ENCODE results near the gene NWD2. TPM values are rescaled to one million over a fixed set of nuclear protein-coding genes. Genes with fewer than 3 reads are reported as not detected.

NWD2 gene
- total and polyA plus RNA-seq, 2 donors (not counting 1 experiment from before 2014, with no cell fraction given): not detected

DNA sequence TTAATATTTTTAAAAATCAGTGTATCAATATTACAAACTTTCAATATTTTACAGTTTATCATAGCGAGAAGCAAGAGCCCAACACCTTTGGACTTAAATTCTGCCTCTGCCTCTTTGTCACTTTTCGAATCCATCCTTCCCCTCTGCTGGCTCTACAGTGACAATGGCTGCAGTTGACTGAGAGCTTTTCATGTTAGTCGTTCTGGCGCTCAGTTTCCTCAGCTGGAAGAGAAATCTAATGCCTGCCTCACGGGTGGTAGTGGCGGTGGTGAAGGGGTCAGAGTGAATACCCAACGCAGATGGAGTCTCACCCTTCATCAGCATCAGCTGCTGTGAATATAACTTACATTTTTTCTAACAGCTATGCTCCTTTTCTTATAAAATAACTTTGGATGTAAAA lies 144.8 kb downstream of the NWD2 start:
- no peaks in the 10 kb centered on the region for H3K9me3 ChIP-seq (ENCODE audit: control insufficient read depth, insufficient read depth, low read depth, low read length)
- H4K20me1 ChIP-seq (ENCODE audit: control insufficient read depth, extremely low read depth, insufficient read depth, low read length): no peaks in the 10 kb centered on the region
- no peaks in the 10 kb centered on the region for H3K4me1 ChIP-seq (ENCODE audit: control insufficient read depth, extremely low read depth, insufficient read depth, low read length)
- no peak overlapping the region for H3K9ac ChIP-seq (ENCODE audit: insufficient read depth, low read length)
- H3K4me2 ChIP-seq (ENCODE audit: extremely low read depth, insufficient read depth, low read length): no peak overlapping the region
- H3K27me3 ChIP-seq (ENCODE audit: control insufficient read depth, insufficient read depth, low read length): no peaks in the 10 kb centered on the region
- no peak for TF ChIP-seq EZH2 (IDR thresholded peaks at IDR 0.05; ENCODE audit: low read length, missing control alignments)
- TF ChIP-seq CTCF (conservative IDR thresholded peaks at IDR 0.05 in 1 of 2, IDR thresholded peaks at IDR 0.05 in 1 of 2; ENCODE audit: low read depth in 1 of 2, low read length in 2 of 2): no peak
- no peak overlapping the region for H3K27ac ChIP-seq (ENCODE audit: insufficient read depth, low read length)
- H3K36me3 ChIP-seq (ENCODE audit: control insufficient read depth, insufficient read depth, low read length): no peaks in the 10 kb centered on the region
- no peak for DNase-seq (ENCODE audit: low read depth in 2 of 2)
- no peaks in the 10 kb centered on the region for H3K79me2 ChIP-seq (ENCODE audit: control insufficient read depth, insufficient read depth, low read length)
- H2AFZ ChIP-seq (ENCODE audit: low read length): no peak overlapping the region
- no peak overlapping the region for H3K4me3 ChIP-seq (replicated peaks in 1 of 4; ENCODE audit: control extremely low read depth in 1 of 4, insufficient read depth in 1 of 4, low read depth in 3 of 4, low read length in 4 of 4)

GRCh38 chr4:37389967-37390580 lies 145.5 kb downstream of the NWD2 start:
- Histone ChIP-seq H3K79me2 (ENCODE audit: control insufficient read depth, insufficient read depth, low read length) (no peaks in the 10 kb centered on the region), H3K27me3 (ENCODE audit: control insufficient read depth, insufficient read depth, low read length) (no peaks in the 10 kb centered on the region), H3K27ac (ENCODE audit: insufficient read depth, low read length) (no peak overlapping the region), H3K4me2 (ENCODE audit: extremely low read depth, insufficient read depth, low read length) (no peak overlapping the region), H3K4me1 (ENCODE audit: control insufficient read depth, extremely low read depth, insufficient read depth, low read length) (no peaks in the 10 kb centered on the region), H4K20me1 (ENCODE audit: control insufficient read depth, extremely low read depth, insufficient read depth, low read length) (no peaks in the 10 kb centered on the region), H3K36me3 (ENCODE audit: control insufficient read depth, insufficient read depth, low read length) (no peaks in the 10 kb centered on the region), H2AFZ (ENCODE audit: low read length) (no peak overlapping the region), H3K9me3 (ENCODE audit: control insufficient read depth, insufficient read depth, low read depth, low read length) (no peaks in the 10 kb centered on the region), H3K9ac (ENCODE audit: insufficient read depth, low read length) (no peak overlapping the region), H3K4me3 (replicated peaks in 1 of 4; ENCODE audit: control extremely low read depth in 1 of 4, insufficient read depth in 1 of 4, low read depth in 3 of 4, low read length in 4 of 4) (no peak overlapping the region)
- TF ChIP-seq CTCF (conservative IDR thresholded peaks at IDR 0.05 in 1 of 2, IDR thresholded peaks at IDR 0.05 in 1 of 2; ENCODE audit: low read depth in 1 of 2, low read length in 2 of 2) (peak; percentile 65 to 76), EZH2 (IDR thresholded peaks at IDR 0.05; ENCODE audit: low read length, missing control alignments) (no peak)
- DNase-seq (ENCODE audit: low read depth in 2 of 2): peak; percentile 26 to 57

- Histone ChIP-seq H3K79me2 (ENCODE audit: control insufficient read depth, insufficient read depth, low read length) (no peaks in the 10 kb centered on the region), H3K4me1 (ENCODE audit: control insufficient read depth, extremely low read depth, insufficient read depth, low read length) (no peaks in the 10 kb centered on the region), H3K4me3 (replicated peaks in 1 of 4; ENCODE audit: control extremely low read depth in 1 of 4, insufficient read depth in 1 of 4, low read depth in 3 of 4, low read length in 4 of 4) (no peak overlapping the region), H3K27ac (ENCODE audit: insufficient read depth, low read length) (no peak overlapping the region), H4K20me1 (ENCODE audit: control insufficient read depth, extremely low read depth, insufficient read depth, low read length) (no peaks in the 10 kb centered on the region), H3K9ac (ENCODE audit: insufficient read depth, low read length) (no peak overlapping the region), H3K4me2 (ENCODE audit: extremely low read depth, insufficient read depth, low read length) (no peak overlapping the region), H3K9me3 (ENCODE audit: control insufficient read depth, insufficient read depth, low read depth, low read length) (no peaks in the 10 kb centered on the region), H3K27me3 (ENCODE audit: control insufficient read depth, insufficient read depth, low read length) (no peaks in the 10 kb centered on the region), H2AFZ (ENCODE audit: low read length) (no peak overlapping the region), H3K36me3 (ENCODE audit: control insufficient read depth, insufficient read depth, low read length) (no peaks in the 10 kb centered on the region)
- TF ChIP-seq CTCF (conservative IDR thresholded peaks at IDR 0.05 in 1 of 2, IDR thresholded peaks at IDR 0.05 in 1 of 2; ENCODE audit: low read depth in 1 of 2, low read length in 2 of 2): no peak
- TF ChIP-seq EZH2 (IDR thresholded peaks at IDR 0.05; ENCODE audit: low read length, missing control alignments): no peak
- peak in 1 of 2 donors; percentile 1 for DNase-seq (ENCODE audit: low read depth in 2 of 2)
These were observed 148.1 kb downstream of the NWD2 start for GRCh38 chr4:37392521-37393255.

All from fibroblast of lung (primary cell).